GM12891 (cell line): ENCODE results near the gene IQGAP2.

Experiments used
- POLR2A ChIP-seq: IDR thresholded peaks from 2 replicates; pipeline ENCODE4 v1.6.1; 2011; ENCODE audit warnings: low read depth, low read length, control low read depth
- POLR2AphosphoS5 ChIP-seq: IDR thresholded peaks from 2 replicates; pipeline ENCODE4 v1.6.1; 2011; ENCODE audit warnings: low read depth, low read length, control low read depth
- TAF1 ChIP-seq: IDR thresholded peaks from 2 replicates; pipeline ENCODE4 v1.6.1; 2011; ENCODE audit warnings: low read depth, low read length, control low read depth

DNA sequence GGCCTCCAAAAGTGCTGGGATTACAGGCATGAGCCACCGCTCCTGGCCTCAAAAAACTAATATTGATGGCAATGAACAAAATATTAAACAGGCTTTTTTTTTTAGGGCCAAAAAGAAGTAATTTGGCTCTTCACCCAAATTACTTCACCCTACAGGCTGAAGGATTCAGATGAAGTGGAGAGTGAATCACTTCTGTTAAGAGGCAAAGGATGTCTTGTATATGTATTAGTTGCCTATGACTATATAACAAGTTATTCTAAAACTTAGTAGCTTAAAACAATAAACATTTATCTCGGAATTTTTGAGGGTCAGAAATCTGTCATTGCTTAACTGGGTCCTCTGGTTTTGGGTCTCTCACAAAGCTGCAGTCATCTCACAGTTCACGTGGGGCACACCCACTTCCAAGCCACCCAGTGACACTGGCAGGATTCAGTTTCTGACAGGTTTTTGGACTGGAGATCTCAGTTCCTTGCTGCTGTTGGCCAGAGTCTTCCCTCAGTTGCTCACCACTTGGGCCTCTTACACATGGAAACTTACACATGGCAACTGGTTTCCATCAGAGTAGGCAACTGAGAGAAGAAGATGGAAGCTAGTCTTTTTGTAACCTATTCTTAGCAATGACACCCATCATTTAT is 66.7 kb downstream of the IQGAP2 start:
- TF ChIP-seq POLR2AphosphoS5 (no peak), POLR2A (no peak), TAF1 (no peak)
